ENCODE results near the gene PLAGL2. TPM values are rescaled to one million over a fixed set of nuclear protein-coding genes. Genes with fewer than 3 reads are reported as not detected.

PLAGL2 gene
- total RNA-seq, 1 experiment from 2014 or later, result 30.5 TPM

- peaks cover 39% of the 10 kb centered on the region for H3K36me3 Mint-ChIP-seq (ENCODE audit: insufficient read depth, unreplicated experiment)
- no peaks in the 10 kb centered on the region for H3K4me1 Mint-ChIP-seq (ENCODE audit: low read depth, unreplicated experiment)
- H3K27ac Mint-ChIP-seq (ENCODE audit: unreplicated experiment), result no peak overlapping the region
- H3K4me3 Mint-ChIP-seq (ENCODE audit: low read depth, unreplicated experiment), result no peak overlapping the region
- no peak for TF ChIP-seq CTCF (IDR thresholded peaks at IDR 0.05; ENCODE audit: unreplicated experiment)
- BruUV-seq (replicated peaks), result no TSS peak
- no peaks in the 10 kb centered on the region for H3K9me3 Mint-ChIP-seq (ENCODE audit: low read depth, unreplicated experiment)
- no peaks in the 10 kb centered on the region for H3K27me3 Mint-ChIP-seq (ENCODE audit: unreplicated experiment)
- no peak for DNase-seq
- intact Hi-C loops (cut with micrococcal nuclease; ENCODE audit: unreplicated experiment), result no loop called here
- CTCF ChIA-PET, result interaction anchor here (0.7 to 1.0 kb wide), 2 partner anchors 20 to 42 kb away, joined by 6 to 8 read pairs; no protein-coding TSS in a partner anchor
Observed at GRCh38 chr20:32229251-32229747, 21.8 kb upstream of the PLAGL2 start.

- peaks cover 39% of the 10 kb centered on the region for H3K36me3 Mint-ChIP-seq (ENCODE audit: insufficient read depth, unreplicated experiment)
- no peaks in the 10 kb centered on the region for H3K9me3 Mint-ChIP-seq (ENCODE audit: low read depth, unreplicated experiment)
- no peak overlapping the region for H3K4me3 Mint-ChIP-seq (ENCODE audit: low read depth, unreplicated experiment)
- H3K27ac Mint-ChIP-seq (ENCODE audit: unreplicated experiment), result no peak overlapping the region
- CTCF ChIA-PET, result no interaction called here
- intact Hi-C loops (cut with micrococcal nuclease; ENCODE audit: unreplicated experiment), result no loop called here
- no peak for DNase-seq
- no peak for TF ChIP-seq CTCF (IDR thresholded peaks at IDR 0.05; ENCODE audit: unreplicated experiment)
- no peaks in the 10 kb centered on the region for H3K27me3 Mint-ChIP-seq (ENCODE audit: unreplicated experiment)
- no TSS peak for BruUV-seq (replicated peaks)
- no peaks in the 10 kb centered on the region for H3K4me1 Mint-ChIP-seq (ENCODE audit: low read depth, unreplicated experiment)
Observed at GRCh38 chr20:32227744-32228688, 20.5 kb upstream of the PLAGL2 start.

GRCh38 chr20:32227306-32227705 lies 19.8 kb upstream of the PLAGL2 start:
- intact Hi-C loops (cut with micrococcal nuclease; ENCODE audit: unreplicated experiment), result no loop called here
- no peak for TF ChIP-seq CTCF (IDR thresholded peaks at IDR 0.05; ENCODE audit: unreplicated experiment)
- no peak overlapping the region for H3K4me3 Mint-ChIP-seq (ENCODE audit: low read depth, unreplicated experiment)
- no peaks in the 10 kb centered on the region for H3K9me3 Mint-ChIP-seq (ENCODE audit: low read depth, unreplicated experiment)
- BruUV-seq (replicated peaks), result no TSS peak
- H3K36me3 Mint-ChIP-seq (ENCODE audit: insufficient read depth, unreplicated experiment), result peaks cover 37% of the 10 kb centered on the region
- no peak overlapping the region for H3K27ac Mint-ChIP-seq (ENCODE audit: unreplicated experiment)
- no peaks in the 10 kb centered on the region for H3K4me1 Mint-ChIP-seq (ENCODE audit: low read depth, unreplicated experiment)
- no peak for DNase-seq
- CTCF ChIA-PET, result no interaction called here
- H3K27me3 Mint-ChIP-seq (ENCODE audit: unreplicated experiment), result no peaks in the 10 kb centered on the region

GRCh38 chr20:32226391-32226790 lies 18.8 kb upstream of the PLAGL2 start:
- H3K27me3 Mint-ChIP-seq (ENCODE audit: unreplicated experiment), result no peaks in the 10 kb centered on the region
- no peaks in the 10 kb centered on the region for H3K9me3 Mint-ChIP-seq (ENCODE audit: low read depth, unreplicated experiment)
- intact Hi-C loops (cut with micrococcal nuclease; ENCODE audit: unreplicated experiment), result no loop called here
- peaks cover 36% of the 10 kb centered on the region for H3K36me3 Mint-ChIP-seq (ENCODE audit: insufficient read depth, unreplicated experiment)
- CTCF ChIA-PET, result no interaction called here
- H3K4me3 Mint-ChIP-seq (ENCODE audit: low read depth, unreplicated experiment), result no peak overlapping the region
- no peak overlapping the region for H3K27ac Mint-ChIP-seq (ENCODE audit: unreplicated experiment)
- no TSS peak for BruUV-seq (replicated peaks)
- H3K4me1 Mint-ChIP-seq (ENCODE audit: low read depth, unreplicated experiment), result no peaks in the 10 kb centered on the region
- no peak for TF ChIP-seq CTCF (IDR thresholded peaks at IDR 0.05; ENCODE audit: unreplicated experiment)
- no peak for DNase-seq
